Hepatocyte (in vitro differentiated cells): ENCODE results near the gene PPIG. TPM values are rescaled to one million over a fixed set of nuclear protein-coding genes. Genes with fewer than 3 reads are reported as not detected.

Source experiments
- DNase-seq: peaks from one replicate; pipeline ENCODE4 v3.0.0-alpha.2; 2016; ENCODE audit warnings: low spot score
- H2AFZ ChIP-seq: fragments of 200-600 bp; sonication (generic); 2 replicates; pipeline ENCODE4 v1.6.0; 2016; ENCODE audit warnings: antibody characterized with exemption, mild to moderate bottlenecking
- H3K27ac ChIP-seq: fragments of 200-600 bp; sonication (generic); 2 replicates; pipeline ENCODE4 v1.5.1; 2016; ENCODE audit warnings: mild to moderate bottlenecking
- H3K27me3 ChIP-seq: fragments of 200-600 bp; sonication (generic); 2 replicates; pipeline ENCODE4 v1.6.1; 2016
- H3K36me3 ChIP-seq: fragments of 200-600 bp; sonication (generic); replicated peaks from 2 replicates; pipeline ENCODE4 v1.5.1; 2016; ENCODE audit warnings: low read depth; ENCODE audit not compliant: insufficient read depth
- H3K4me1 ChIP-seq: fragments of 200-600 bp; sonication (generic); 2 replicates; pipeline ENCODE4 v1.5.1; 2016; ENCODE audit warnings: mild to moderate bottlenecking, moderate library complexity; ENCODE audit not compliant: insufficient read depth
- H3K4me2 ChIP-seq: fragments of 200-600 bp; sonication (generic); 2 replicates; pipeline ENCODE4 v1.6.0; 2016
- H3K4me3 ChIP-seq: fragments of 200-600 bp; sonication (generic); 2 replicates; pipeline ENCODE4 v1.5.1; 2016; ENCODE audit warnings: mild to moderate bottlenecking
- H3K79me2 ChIP-seq: fragments of 200-600 bp; sonication (generic); 2 replicates; pipeline ENCODE4 v1.6.0; 2017; ENCODE audit warnings: mild to moderate bottlenecking
- H3K9me2 ChIP-seq: fragments of 200-600 bp; sonication (generic); replicated peaks from 2 replicates; pipeline ENCODE4 v1.6.0; 2017; ENCODE audit warnings: mild to moderate bottlenecking; ENCODE audit not compliant: insufficient read depth
- H3K9me3 ChIP-seq: fragments of 200-600 bp; sonication (generic); 2 replicates; pipeline ENCODE4 v1.5.1; 2016; ENCODE audit warnings: low read depth, mild to moderate bottlenecking
- H4K20me1 ChIP-seq: fragments of 200-600 bp; sonication (generic); 2 replicates; pipeline ENCODE4 v1.6.0; 2016; ENCODE audit warnings: mild to moderate bottlenecking; ENCODE audit not compliant: insufficient read depth, poor library complexity, severe bottlenecking
- CTCF ChIP-seq: fragments of 200-600 bp; sonication (generic); IDR thresholded peaks from 2 replicates; pipeline ENCODE4 v1.5.1; 2016; ENCODE audit warnings: antibody characterized with exemption, mild to moderate bottlenecking; ENCODE audit not compliant: poor library complexity
- EZH2 ChIP-seq: fragments of 200-600 bp; sonication (generic); IDR thresholded peaks from 2 replicates; pipeline ENCODE4 v1.6.1; 2016; ENCODE audit warnings: antibody characterized with exemption, mild to moderate bottlenecking, borderline replicate concordance
- EZH2phosphoT487 ChIP-seq: fragments of 200-600 bp; sonication (generic); IDR thresholded peaks from one replicate; pipeline ENCODE4 v1.6.1; 2018; ENCODE audit warnings: antibody characterized with exemption, mild to moderate bottlenecking, low read depth, moderate library complexity; ENCODE audit not compliant: unreplicated experiment, severe bottlenecking
- WGBS: methylation state at CpG from one replicate; pipeline ENCODE4 v1.1.6; 2016; ENCODE audit warnings: low lambda C conversion rate; ENCODE audit errors: missing lambda C conversion rate; 5-methylcytosine and 5-hydroxymethylcytosine counted together
- polyA plus RNA-seq: library from polyadenylated mRNA; unstranded; fragments of >200 nt; fragmentation: Nextera tagmentation; extraction: Ambion mirVana; gene quantifications from 2 replicates; pipeline ENCODE4 v1.2.1, GENCODE V29; 2016
- total RNA-seq: library from RNA; depleted of rRNA; stranded (reverse); fragments of >200 nt; gene quantifications from 2 replicates; pipeline ENCODE4 v1.2.3, GENCODE V29; 2014

PPIG gene
- total and polyA plus RNA-seq, 2 experiments from 2014 or later, result 37.4 to 68.1 TPM

GRCh38 chr2:169653636-169654035 lies 69.5 kb downstream of the PPIG start:
- WGBS, result 72% methylated on average over 3 of the region's 3 CpGs

GRCh38 chr2:169656164-169656563 lies 72.0 kb downstream of the PPIG start:
- Histone ChIP-seq H3K9me3 (no peaks in the 10 kb centered on the region), H3K4me3 (no peak overlapping the region), H3K4me2 (no peak overlapping the region), H3K36me3 (no peaks in the 10 kb centered on the region), H3K79me2 (no peaks in the 10 kb centered on the region), H3K4me1 (no peaks in the 10 kb centered on the region), H4K20me1 (no peaks in the 10 kb centered on the region), H3K27me3 (no peaks in the 10 kb centered on the region), H2AFZ (no peak overlapping the region), H3K27ac (no peak overlapping the region), H3K9me2 (no peaks in the 10 kb centered on the region)
- DNase-seq, result no peak
- WGBS, result 91% methylated on average over 3 of the region's 3 CpGs
- TF ChIP-seq CTCF, result no peak
- TF ChIP-seq EZH2, result no peak
- TF ChIP-seq EZH2phosphoT487, result no peak

More at GRCh38 chr2:169653636-169654035, 69.5 kb downstream of the PPIG start:
- Histone ChIP-seq H2AFZ (no peak overlapping the region), H3K27ac (no peak overlapping the region), H3K36me3 (no peaks in the 10 kb centered on the region), H3K9me2 (no peaks in the 10 kb centered on the region), H3K79me2 (no peaks in the 10 kb centered on the region), H4K20me1 (no peaks in the 10 kb centered on the region), H3K27me3 (no peaks in the 10 kb centered on the region), H3K4me3 (no peak overlapping the region), H3K4me1 (no peaks in the 10 kb centered on the region), H3K4me2 (no peak overlapping the region), H3K9me3 (no peaks in the 10 kb centered on the region)
- TF ChIP-seq CTCF, result no peak
- no peak for TF ChIP-seq EZH2phosphoT487
- TF ChIP-seq EZH2, result no peak
- DNase-seq, result no peak

GRCh38 chr2:169658877-169659276 lies 74.7 kb downstream of the PPIG start:
- Histone ChIP-seq H3K9me2 (no peaks in the 10 kb centered on the region), H3K9me3 (no peaks in the 10 kb centered on the region), H3K4me1 (no peaks in the 10 kb centered on the region), H3K36me3 (no peaks in the 10 kb centered on the region), H2AFZ (no peak overlapping the region), H3K4me3 (no peak overlapping the region), H3K4me2 (no peak overlapping the region), H3K79me2 (no peaks in the 10 kb centered on the region), H3K27me3 (peaks cover 4% of the 10 kb centered on the region), H3K27ac (no peak overlapping the region), H4K20me1 (no peaks in the 10 kb centered on the region)
- no peak for DNase-seq
- 95% methylated on average over 1 of the region's 1 CpG for WGBS
- TF ChIP-seq EZH2, result no peak
- no peak for TF ChIP-seq EZH2phosphoT487
- TF ChIP-seq CTCF, result no peak

GRCh38 chr2:169659320-169659719 lies 75.2 kb downstream of the PPIG start:
- H3K27me3 ChIP-seq, result peaks cover 4% of the 10 kb centered on the region
- H3K79me2 ChIP-seq, result no peaks in the 10 kb centered on the region
- no peak overlapping the region for H3K27ac ChIP-seq
- no peaks in the 10 kb centered on the region for H3K4me1 ChIP-seq
- H3K4me3 ChIP-seq, result no peak overlapping the region
- TF ChIP-seq CTCF (no peak), EZH2phosphoT487 (no peak), EZH2 (no peak)
- no peak overlapping the region for H2AFZ ChIP-seq
- no peak overlapping the region for H3K4me2 ChIP-seq
- no peaks in the 10 kb centered on the region for H4K20me1 ChIP-seq
- no peak for DNase-seq
- H3K9me2 ChIP-seq, result no peaks in the 10 kb centered on the region
- H3K9me3 ChIP-seq, result no peaks in the 10 kb centered on the region
- no peaks in the 10 kb centered on the region for H3K36me3 ChIP-seq
- WGBS, result 80% methylated on average over 1 of the region's 1 CpG
